Endothelial cell (in vitro differentiated cells): ENCODE measurements around the gene TOMM34. TPM values are rescaled to one million over a fixed set of nuclear protein-coding genes. Genes with fewer than 3 reads are reported as not detected.

Experiments
- DNase-seq: peaks from one replicate; pipeline ENCODE4 v3.0.0; 2021; ENCODE audit warnings: low spot score
- H3K27ac Mint-ChIP-seq: one replicate; pipeline ENCODE4 v1.8.0; 2021; ENCODE audit warnings: mixed read lengths, inconsistent platforms; ENCODE audit not compliant: unreplicated experiment
- H3K27me3 Mint-ChIP-seq: one replicate; pipeline ENCODE4 v1.8.0; 2021; ENCODE audit warnings: mild to moderate bottlenecking, moderate library complexity, mixed read lengths, inconsistent platforms; ENCODE audit not compliant: unreplicated experiment
- H3K36me3 Mint-ChIP-seq: one replicate; pipeline ENCODE4 v1.8.0; 2021; ENCODE audit warnings: mild to moderate bottlenecking, low read depth, mixed read lengths, inconsistent platforms; ENCODE audit not compliant: unreplicated experiment
- H3K4me1 Mint-ChIP-seq: one replicate; pipeline ENCODE4 v1.8.0; 2021; ENCODE audit warnings: mild to moderate bottlenecking, mixed read lengths, inconsistent platforms; ENCODE audit not compliant: unreplicated experiment
- H3K4me3 Mint-ChIP-seq: one replicate; pipeline ENCODE4 v1.8.0; 2021; ENCODE audit warnings: mild to moderate bottlenecking, mixed read lengths, inconsistent platforms; ENCODE audit not compliant: unreplicated experiment
- H3K9me3 Mint-ChIP-seq: one replicate; pipeline ENCODE4 v1.8.0; 2021; ENCODE audit warnings: mixed read lengths, inconsistent platforms; ENCODE audit not compliant: unreplicated experiment
- total RNA-seq: library from RNA; stranded (reverse); fragmentation: NEBNext Ultra II Directional; extraction: Animal tissue kit (Norgen Biotek cat#: 25700); gene quantifications from one replicate; pipeline ENCODE4 v1.2.1, GENCODE V29; 2021; ENCODE audit not compliant: unreplicated experiment
- TF ChIP-seq, protein P1 (sequence below): fragments of 200-600 bp; sonication (generic); IDR thresholded peaks from one replicate; pipeline ENCODE4 v1.5.0; 2021; ENCODE audit warnings: antibody characterized with exemption; ENCODE audit not compliant: unreplicated experiment

The TOMM34 gene
- total RNA-seq, 1 donor from 2014 or later, result 46.2 TPM

GRCh38 chr20:44901974-44902373 lies 58.2 kb downstream of the TOMM34 start:
- Mint-ChIP-seq H3K9me3 (no peaks in the 10 kb centered on the region), H3K27me3 (no peaks in the 10 kb centered on the region)

GRCh38 chr20:44900231-44900854 lies 59.9 kb downstream of the TOMM34 start:
- H3K4me3 Mint-ChIP-seq, result no peak overlapping the region
- TF ChIP-seq, protein P1, sequence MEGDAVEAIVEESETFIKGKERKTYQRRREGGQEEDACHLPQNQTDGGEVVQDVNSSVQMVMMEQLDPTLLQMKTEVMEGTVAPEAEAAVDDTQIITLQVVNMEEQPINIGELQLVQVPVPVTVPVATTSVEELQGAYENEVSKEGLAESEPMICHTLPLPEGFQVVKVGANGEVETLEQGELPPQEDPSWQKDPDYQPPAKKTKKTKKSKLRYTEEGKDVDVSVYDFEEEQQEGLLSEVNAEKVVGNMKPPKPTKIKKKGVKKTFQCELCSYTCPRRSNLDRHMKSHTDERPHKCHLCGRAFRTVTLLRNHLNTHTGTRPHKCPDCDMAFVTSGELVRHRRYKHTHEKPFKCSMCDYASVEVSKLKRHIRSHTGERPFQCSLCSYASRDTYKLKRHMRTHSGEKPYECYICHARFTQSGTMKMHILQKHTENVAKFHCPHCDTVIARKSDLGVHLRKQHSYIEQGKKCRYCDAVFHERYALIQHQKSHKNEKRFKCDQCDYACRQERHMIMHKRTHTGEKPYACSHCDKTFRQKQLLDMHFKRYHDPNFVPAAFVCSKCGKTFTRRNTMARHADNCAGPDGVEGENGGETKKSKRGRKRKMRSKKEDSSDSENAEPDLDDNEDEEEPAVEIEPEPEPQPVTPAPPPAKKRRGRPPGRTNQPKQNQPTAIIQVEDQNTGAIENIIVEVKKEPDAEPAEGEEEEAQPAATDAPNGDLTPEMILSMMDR, result no peak
- no peaks in the 10 kb centered on the region for H3K9me3 Mint-ChIP-seq

More at GRCh38 chr20:44901974-44902373, 58.2 kb downstream of the TOMM34 start:
- Mint-ChIP-seq H3K27ac (no peak overlapping the region), H3K36me3 (peaks cover 31% of the 10 kb centered on the region), H3K4me1 (peaks cover 8% of the 10 kb centered on the region), H3K4me3 (no peak overlapping the region)
- TF ChIP-seq, protein P1, result no peak
- DNase-seq, result no peak

DNA sequence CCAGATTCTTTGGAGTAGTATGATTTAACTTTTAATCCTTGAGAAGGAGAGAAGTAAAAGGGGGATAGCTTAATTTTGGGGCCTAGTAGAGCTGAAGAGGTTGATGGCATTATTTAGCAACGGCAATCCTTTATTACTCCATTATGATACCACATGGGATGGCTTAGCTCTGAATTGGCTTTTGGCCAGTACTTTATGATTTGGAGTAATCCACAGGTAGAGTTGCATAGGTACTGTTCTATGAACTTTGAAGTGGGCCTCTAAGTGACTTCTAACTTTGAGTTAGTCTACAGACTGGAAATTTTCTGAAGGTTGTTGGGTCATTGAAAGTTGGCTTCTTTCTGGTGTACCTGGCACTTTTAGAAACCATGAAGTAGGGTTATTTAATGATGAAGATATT lies 63.1 kb downstream of the TOMM34 start:
- DNase-seq, result no peak
- Mint-ChIP-seq H3K4me3 (no peak overlapping the region), H3K27ac (no peak overlapping the region), H3K9me3 (no peaks in the 10 kb centered on the region), H3K4me1 (peaks cover 23% of the 10 kb centered on the region), H3K36me3 (peaks cover 13% of the 10 kb centered on the region), H3K27me3 (peaks cover 4% of the 10 kb centered on the region)
- TF ChIP-seq, protein P1, result no peak

More at GRCh38 chr20:44900231-44900854, 59.9 kb downstream of the TOMM34 start:
- peak overlapping the region; percentile 26 for H3K27ac Mint-ChIP-seq
- H3K27me3 Mint-ChIP-seq, result no peaks in the 10 kb centered on the region
- H3K4me1 Mint-ChIP-seq, result peaks cover 16% of the 10 kb centered on the region
- H3K36me3 Mint-ChIP-seq, result peaks cover 23% of the 10 kb centered on the region
- no peak for DNase-seq

DNA sequence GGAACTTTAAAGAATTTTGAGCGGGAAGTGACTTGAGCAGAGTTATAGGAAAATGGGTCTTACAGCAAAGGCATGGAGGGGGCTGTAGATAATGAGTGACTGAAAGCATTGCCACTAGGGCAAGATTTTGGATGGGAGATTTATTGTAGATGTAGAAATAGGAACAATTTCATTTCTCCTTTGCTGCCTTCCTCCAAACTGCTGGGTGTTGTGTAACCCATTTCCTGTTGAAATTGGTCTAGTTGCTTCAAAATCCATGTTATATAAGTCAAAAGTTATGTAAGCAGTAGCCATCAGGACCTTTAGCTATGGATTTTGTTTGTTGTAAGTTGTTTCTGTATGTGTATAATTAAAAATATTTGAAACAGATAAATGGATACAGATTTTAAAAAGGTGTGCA lies 63.6 kb downstream of the TOMM34 start:
- TF ChIP-seq, protein P1, result no peak
- DNase-seq, result no peak
- no peaks in the 10 kb centered on the region for H3K9me3 Mint-ChIP-seq
- H3K27me3 Mint-ChIP-seq, result peaks cover 4% of the 10 kb centered on the region
- peaks cover 23% of the 10 kb centered on the region for H3K4me1 Mint-ChIP-seq
- no peak overlapping the region for H3K27ac Mint-ChIP-seq
- peaks cover 13% of the 10 kb centered on the region for H3K36me3 Mint-ChIP-seq
- H3K4me3 Mint-ChIP-seq, result no peak overlapping the region

GRCh38 chr20:44894959-44895358 lies 65.2 kb downstream of the TOMM34 start:
- Mint-ChIP-seq H3K9me3 (no peaks in the 10 kb centered on the region), H3K4me1 (peaks cover 18% of the 10 kb centered on the region), H3K27ac (no peak overlapping the region), H3K36me3 (peaks cover 11% of the 10 kb centered on the region), H3K27me3 (peaks cover 4% of the 10 kb centered on the region), H3K4me3 (no peak overlapping the region)
- TF ChIP-seq, protein P1, result no peak
- DNase-seq, result no peak

Other genes with a start within 250 kb of the TOMM34 start
- not detected for gene CCN5, start 245.0 kb downstream of the TOMM34 start, total RNA-seq
- not detected for gene KCNK15, start 214.5 kb downstream of the TOMM34 start, total RNA-seq
- 0.10 TPM for gene RIMS4, start 149.9 kb downstream of the TOMM34 start, total RNA-seq
- gene YWHAB, start 74.7 kb downstream of the TOMM34 start, total RNA-seq, result 183 TPM
- 17.3 TPM for gene PABPC1L, start 50.3 kb downstream of the TOMM34 start, total RNA-seq
- gene STK4, start 6.1 kb upstream of the TOMM34 start, total RNA-seq, result 34.1 TPM
- 0.10 TPM for gene KCNS1, start 140.7 kb upstream of the TOMM34 start, total RNA-seq
- gene WFDC5, start 154.8 kb upstream of the TOMM34 start, total RNA-seq, result not detected
- gene WFDC12, start 164.1 kb upstream of the TOMM34 start, total RNA-seq, result not detected
- not detected for gene PI3, start 214.5 kb upstream of the TOMM34 start, total RNA-seq
- gene SEMG1, start 246.6 kb upstream of the TOMM34 start, total RNA-seq, result not detected